HUES64 (cell line): ENCODE measurements around the gene ARMH4.

Experiments
- H3K27ac ChIP-seq: 2 replicates; pipeline ENCODE4 v1.7.0; 2013; ENCODE audit warnings: low read depth, low read length, inconsistent platforms
- H3K27me3 ChIP-seq: 2 replicates; pipeline ENCODE4 v1.6.1; 2013; ENCODE audit warnings: mild to moderate bottlenecking, low read length; ENCODE audit not compliant: insufficient read depth
- H3K36me3 ChIP-seq: 2 replicates; pipeline ENCODE4 v1.6.1; 2013; ENCODE audit warnings: mild to moderate bottlenecking, low read length; ENCODE audit not compliant: insufficient read depth
- H3K4me1 ChIP-seq: 2 replicates; pipeline ENCODE4 v1.6.1; 2013; ENCODE audit warnings: mild to moderate bottlenecking, low read length, moderate library complexity; ENCODE audit not compliant: insufficient read depth
- H3K4me3 ChIP-seq: 2 replicates; pipeline ENCODE4 v1.5.1; 2013; ENCODE audit warnings: mild to moderate bottlenecking, low read length, moderate library complexity
- H3K9ac ChIP-seq: 2 replicates; pipeline ENCODE4 v1.6.1; 2013; ENCODE audit warnings: mild to moderate bottlenecking, low read depth, low read length
- H3K9me3 ChIP-seq: 2 replicates; pipeline ENCODE4 v1.6.1; 2013; ENCODE audit warnings: low read depth, low read length; ENCODE audit not compliant: insufficient read depth
- WGBS: fragments of 150-250, 120-280 bp; methylation state at CpG from one replicate; pipeline ENCODE4 v1.1.7; 2013; ENCODE audit warnings: missing lambda C conversion rate; 5-methylcytosine and 5-hydroxymethylcytosine counted together

The ARMH4 gene

DNA sequence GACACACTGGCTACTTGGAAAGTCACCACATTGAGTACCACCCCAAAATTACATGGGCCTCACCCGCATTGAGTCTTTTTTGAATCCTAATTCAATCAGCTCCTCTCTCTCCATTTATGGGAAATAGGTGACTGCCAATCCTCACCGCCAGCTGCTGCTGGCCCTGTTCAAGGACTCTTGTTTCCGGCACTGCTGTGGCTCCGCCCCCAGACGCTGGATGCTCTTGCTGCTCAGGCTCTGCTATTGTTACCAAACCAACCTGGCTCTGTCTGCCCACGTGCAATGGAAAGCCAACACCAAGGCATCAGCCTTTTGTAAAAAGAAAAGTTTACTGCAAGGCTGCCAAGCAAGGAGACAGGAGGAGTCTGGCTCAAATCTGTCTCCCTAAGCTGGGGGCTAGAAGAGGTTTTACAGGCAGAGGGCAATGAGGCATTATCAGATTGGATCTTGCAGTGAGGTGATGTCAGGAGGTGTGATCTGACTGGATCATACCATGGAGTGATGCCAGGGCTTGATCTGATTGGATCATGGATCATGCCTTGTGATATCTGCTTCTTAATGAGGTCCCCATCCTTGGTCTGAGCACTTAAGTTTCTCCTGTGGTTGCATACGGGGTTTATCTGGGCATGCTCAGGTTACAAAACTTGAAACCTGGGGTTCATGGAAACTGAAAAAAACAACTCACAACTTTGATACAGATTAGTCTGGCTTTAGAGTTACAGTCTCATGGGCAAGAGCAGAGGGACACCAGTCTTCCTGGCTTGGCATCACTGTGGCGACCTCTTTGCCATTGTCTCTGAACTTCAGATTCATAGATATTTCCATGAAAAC, 169.0 kb downstream of the ARMH4 start:
- H3K4me1 ChIP-seq = peaks cover 9% of the 10 kb centered on the region; the same call in 1 of the 2 replicates
- H3K27ac ChIP-seq = no peak overlapping the region
- no peaks in the 10 kb centered on the region for H3K9me3 ChIP-seq
- no peak overlapping the region for H3K9ac ChIP-seq
- no peaks in the 10 kb centered on the region for H3K36me3 ChIP-seq
- 83% methylated on average over 8 of the region's 8 CpGs for WGBS
- no peaks in the 10 kb centered on the region for H3K27me3 ChIP-seq
- H3K4me3 ChIP-seq = no peak overlapping the region

DNA sequence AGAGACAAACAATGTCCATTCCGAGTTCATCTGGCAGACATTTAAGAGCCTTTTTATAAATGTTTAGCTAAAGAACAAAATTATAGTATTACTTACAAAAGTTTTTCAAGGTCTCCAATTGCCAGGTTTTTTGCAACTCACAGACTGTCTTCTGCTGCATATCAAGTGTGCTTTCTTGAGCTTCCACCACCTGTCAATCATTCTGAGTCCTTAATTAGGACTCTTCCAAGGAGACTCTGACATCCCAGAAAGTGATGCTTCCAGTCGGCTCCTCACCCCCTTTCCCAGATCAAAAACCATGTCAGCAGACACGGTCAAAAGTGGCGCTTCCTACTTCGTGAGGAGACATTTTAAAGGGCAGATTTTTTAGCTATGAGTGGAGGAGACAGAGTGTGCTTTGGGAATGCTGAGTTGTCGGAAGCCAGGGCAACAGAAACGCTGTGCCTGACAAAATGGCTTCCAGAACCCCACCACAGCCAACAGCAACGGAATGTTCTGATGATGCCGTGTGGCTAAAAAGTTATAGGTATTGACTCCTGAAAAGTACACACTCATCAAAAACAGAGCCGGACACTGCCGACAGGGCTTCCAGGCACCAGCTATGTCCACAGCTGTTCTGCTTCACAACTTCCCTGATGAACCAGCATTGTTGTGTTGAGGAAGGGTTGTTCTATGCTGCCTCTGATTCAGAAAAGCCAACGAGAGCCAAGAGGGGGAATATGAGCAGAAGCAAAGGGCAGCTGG, 170.0 kb downstream of the ARMH4 start:
- Histone ChIP-seq H3K36me3 (no peaks in the 10 kb centered on the region), H3K9me3 (no peaks in the 10 kb centered on the region), H3K4me1 (0 out of 2 replicates have a peak, but pooled peaks cover 5% of the 10 kb centered on the region), H3K9ac (no peak overlapping the region), H3K27me3 (no peaks in the 10 kb centered on the region), H3K27ac (no peak overlapping the region), H3K4me3 (no peak overlapping the region)
- 92% methylated on average over 11 of the region's 12 CpGs for WGBS

DNA sequence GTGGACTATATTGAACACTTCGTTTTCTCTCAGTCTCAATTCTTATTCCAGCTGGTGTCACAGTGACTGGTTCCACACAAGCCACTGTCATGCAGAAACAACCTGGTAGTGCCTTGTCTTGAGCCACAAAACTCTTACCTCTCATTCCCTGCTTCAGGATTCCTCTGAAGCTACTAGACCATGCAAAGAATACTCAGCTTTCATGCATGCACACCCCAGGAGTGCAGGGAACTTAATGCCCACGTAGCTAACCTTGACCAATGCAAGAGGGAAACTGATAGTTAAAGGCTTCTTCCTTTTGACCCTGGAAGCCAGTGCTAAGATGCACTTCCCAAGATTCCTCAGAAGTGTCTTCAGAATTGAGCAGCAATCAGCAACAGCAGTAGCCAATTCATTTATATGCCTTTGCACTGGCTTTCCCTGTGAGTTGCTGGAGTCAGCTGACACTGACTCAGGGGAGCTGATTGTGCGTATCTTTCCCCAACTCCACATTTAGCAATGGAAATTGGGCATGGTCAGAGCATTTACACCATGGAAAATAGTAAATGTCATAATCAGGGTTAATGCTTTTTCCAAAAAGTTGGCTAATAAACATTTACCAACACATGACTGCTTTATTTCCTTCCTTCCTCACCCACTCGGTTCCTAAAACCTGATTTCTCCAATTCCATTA, 172.5 kb downstream of the ARMH4 start:
- H3K36me3 ChIP-seq = no peaks in the 10 kb centered on the region
- 85% methylated on average over 4 of the region's 4 CpGs for WGBS
- H3K9ac ChIP-seq = no peak overlapping the region
- H3K27ac ChIP-seq = no peak overlapping the region
- no peaks in the 10 kb centered on the region for H3K27me3 ChIP-seq
- peaks cover 12% of the 10 kb centered on the region for H3K4me1 ChIP-seq
- H3K9me3 ChIP-seq = no peaks in the 10 kb centered on the region
- no peak overlapping the region for H3K4me3 ChIP-seq

DNA sequence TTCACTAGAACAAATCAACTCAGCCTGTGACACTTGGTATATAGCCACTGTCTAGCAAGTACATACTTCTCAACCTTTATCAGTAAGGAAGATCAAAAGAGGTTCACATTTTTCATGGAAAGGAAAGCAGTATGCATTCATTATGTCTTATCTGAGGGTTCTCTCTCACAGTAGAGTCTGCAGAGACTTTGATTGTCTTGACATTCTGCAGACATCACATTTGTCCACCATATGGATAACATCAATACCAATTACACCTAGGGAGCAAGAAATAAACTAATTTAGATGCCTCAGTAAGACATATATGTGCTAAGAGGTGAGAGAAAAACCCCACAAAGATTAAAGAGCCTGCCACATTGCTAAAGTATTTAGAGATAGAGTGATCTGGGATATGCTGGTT, 175.3 kb downstream of the ARMH4 start:
- H3K27me3 ChIP-seq = no peaks in the 10 kb centered on the region

DNA sequence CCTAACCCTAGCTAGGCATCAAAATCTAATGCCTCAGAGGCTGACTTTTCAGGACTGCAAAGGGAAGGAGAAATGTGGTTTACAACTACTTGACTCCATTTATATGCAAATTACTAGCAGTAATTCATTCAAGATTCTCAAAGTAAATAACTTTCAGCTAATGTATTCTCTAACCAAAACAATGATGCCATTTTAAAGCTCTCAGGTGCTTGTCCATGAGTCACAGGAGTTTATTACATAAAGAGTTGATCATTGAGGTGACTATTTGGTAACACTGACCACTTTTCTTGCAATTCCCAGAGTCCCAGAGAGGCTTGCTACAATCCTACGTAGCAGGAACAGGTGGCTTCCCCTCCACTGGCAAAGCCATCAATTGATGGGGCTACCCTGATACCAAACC, 177.1 kb downstream of the ARMH4 start:
- no peak overlapping the region for H3K9ac ChIP-seq
- peaks cover 9% of the 10 kb centered on the region for H3K4me1 ChIP-seq
- WGBS = 72% methylated on average over 1 of the region's 1 CpG
- H3K9me3 ChIP-seq = no peaks in the 10 kb centered on the region
- no peaks in the 10 kb centered on the region for H3K27me3 ChIP-seq
- H3K4me3 ChIP-seq = no peak overlapping the region
- no peak overlapping the region for H3K27ac ChIP-seq
- H3K36me3 ChIP-seq = no peaks in the 10 kb centered on the region

More for the DNA sequence above, 175.3 kb downstream of the ARMH4 start:
- no peak overlapping the region for H3K4me3 ChIP-seq
- H3K9me3 ChIP-seq = no peaks in the 10 kb centered on the region
- peaks cover 9% of the 10 kb centered on the region for H3K4me1 ChIP-seq
- no peaks in the 10 kb centered on the region for H3K36me3 ChIP-seq
- no peak overlapping the region for H3K9ac ChIP-seq
- no peak overlapping the region for H3K27ac ChIP-seq

DNA sequence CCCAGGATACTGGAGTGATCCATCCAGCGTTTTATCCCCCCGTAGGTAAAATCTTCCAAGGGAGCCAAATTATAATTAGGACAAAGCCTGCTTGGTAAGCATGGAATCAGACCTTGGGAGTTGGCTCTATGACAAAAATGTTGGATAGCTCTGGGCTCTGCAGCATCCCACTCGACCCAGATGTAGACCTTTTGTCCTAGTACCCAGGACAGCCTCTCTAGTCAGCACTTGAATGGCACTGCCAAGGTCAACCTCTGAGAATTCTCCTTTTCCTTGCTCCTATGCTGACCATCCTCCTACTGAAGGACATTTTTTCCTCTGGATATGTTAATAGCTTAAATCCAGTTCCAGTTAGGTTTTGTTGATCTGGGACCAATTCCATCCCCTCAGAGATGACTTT, 181.4 kb downstream of the ARMH4 start:
- no peak overlapping the region for H3K4me3 ChIP-seq
- no peak overlapping the region for H3K9ac ChIP-seq
- H3K27me3 ChIP-seq = no peaks in the 10 kb centered on the region
- WGBS = 92% methylated on average over 3 of the region's 3 CpGs
- H3K9me3 ChIP-seq = no peaks in the 10 kb centered on the region
- no peak overlapping the region for H3K27ac ChIP-seq
- no peaks in the 10 kb centered on the region for H3K36me3 ChIP-seq
- H3K4me1 ChIP-seq = peaks cover 9% of the 10 kb centered on the region

DNA sequence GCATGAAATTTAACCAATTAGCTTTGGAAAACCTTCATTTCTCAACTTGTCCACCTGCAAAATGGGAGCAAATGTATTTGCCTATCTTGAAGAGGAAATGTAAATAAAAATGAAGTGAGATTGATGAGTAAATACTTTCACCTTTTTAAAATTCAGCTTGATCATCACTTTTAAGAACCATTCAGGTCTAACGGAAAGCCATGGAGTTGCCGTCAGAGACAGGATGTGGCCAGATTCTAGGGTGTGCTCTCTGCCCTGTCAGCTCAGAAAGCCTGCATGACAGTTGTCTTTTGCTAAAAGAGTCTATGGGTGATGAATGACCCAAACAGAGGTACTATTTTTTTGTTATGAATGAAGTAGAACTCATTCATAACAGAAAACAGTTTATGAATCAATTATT, 181.8 kb downstream of the ARMH4 start:
- H3K9me3 ChIP-seq = no peaks in the 10 kb centered on the region
- H3K9ac ChIP-seq = no peak overlapping the region
- no peak overlapping the region for H3K4me3 ChIP-seq
- 96% methylated on average over 2 of the region's 2 CpGs for WGBS
- peaks cover 9% of the 10 kb centered on the region for H3K4me1 ChIP-seq
- H3K27me3 ChIP-seq = no peaks in the 10 kb centered on the region
- no peak overlapping the region for H3K27ac ChIP-seq
- H3K36me3 ChIP-seq = no peaks in the 10 kb centered on the region

DNA sequence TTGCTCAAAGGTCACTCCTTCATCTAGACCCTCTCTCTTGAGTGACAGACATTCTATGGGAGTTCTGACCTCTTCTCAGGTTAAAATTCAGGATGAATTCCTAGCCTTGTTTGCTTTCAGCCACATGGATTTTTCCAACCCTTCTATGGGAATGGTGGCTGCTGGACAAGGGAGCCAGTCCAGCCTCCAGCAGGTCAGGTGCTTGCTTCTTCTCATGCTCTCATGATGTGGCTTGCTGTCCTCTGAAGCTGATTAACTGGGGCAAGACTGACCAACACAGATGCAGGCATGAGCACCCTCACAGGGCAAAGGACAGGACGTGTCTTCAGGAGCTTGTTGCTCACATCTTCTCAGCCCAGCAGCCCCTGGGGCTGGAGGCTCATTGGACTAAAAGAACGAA, 188.9 kb downstream of the ARMH4 start:
- Histone ChIP-seq H3K27ac (no peak overlapping the region), H3K9me3 (no peaks in the 10 kb centered on the region), H3K9ac (no peak overlapping the region), H3K36me3 (no peaks in the 10 kb centered on the region), H3K4me1 (peaks cover 15% of the 10 kb centered on the region), H3K27me3 (no peaks in the 10 kb centered on the region), H3K4me3 (no peak overlapping the region)
- WGBS = 92% methylated on average over 2 of the region's 2 CpGs

DNA sequence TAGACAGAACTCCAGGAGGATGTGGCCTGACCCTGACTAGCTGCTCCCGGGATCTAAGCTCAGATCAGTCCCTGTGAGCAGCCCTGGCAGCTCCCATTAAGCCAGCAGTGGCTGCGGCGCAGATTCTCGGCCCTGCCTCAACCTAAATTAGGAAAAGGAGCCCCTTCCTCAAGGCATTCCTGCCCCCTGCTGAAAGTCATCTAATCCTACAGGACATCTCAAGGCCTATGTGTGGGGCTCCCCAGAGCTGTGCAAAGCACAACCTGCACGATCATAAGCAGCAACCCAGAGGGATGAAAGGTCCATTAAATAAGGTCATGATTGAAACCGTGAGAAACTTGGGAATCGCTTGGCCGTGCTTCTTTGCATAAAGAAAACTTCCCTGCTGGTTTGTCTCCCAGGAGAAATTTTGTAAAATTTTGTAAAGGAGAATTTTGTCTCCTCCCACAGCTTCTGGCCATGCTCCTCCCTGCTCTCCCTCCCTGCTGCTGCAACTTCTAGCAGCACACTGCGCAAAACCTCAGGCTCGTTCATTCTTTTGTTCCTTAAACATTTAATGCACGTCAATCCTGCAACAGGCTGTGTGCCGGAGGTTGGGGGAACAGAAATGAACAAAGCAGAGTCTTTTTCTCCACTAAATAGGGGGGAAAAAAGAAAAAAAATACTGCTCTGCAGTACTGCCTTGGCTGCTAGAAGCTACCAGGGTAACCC, 189.5 kb downstream of the ARMH4 start:
- Histone ChIP-seq H3K4me1 (peaks cover 15% of the 10 kb centered on the region), H3K36me3 (no peaks in the 10 kb centered on the region), H3K27ac (no peak overlapping the region), H3K4me3 (no peak overlapping the region), H3K27me3 (no peaks in the 10 kb centered on the region), H3K9ac (no peak overlapping the region), H3K9me3 (no peaks in the 10 kb centered on the region)
- WGBS = 42% methylated on average over 12 of the region's 12 CpGs

DNA sequence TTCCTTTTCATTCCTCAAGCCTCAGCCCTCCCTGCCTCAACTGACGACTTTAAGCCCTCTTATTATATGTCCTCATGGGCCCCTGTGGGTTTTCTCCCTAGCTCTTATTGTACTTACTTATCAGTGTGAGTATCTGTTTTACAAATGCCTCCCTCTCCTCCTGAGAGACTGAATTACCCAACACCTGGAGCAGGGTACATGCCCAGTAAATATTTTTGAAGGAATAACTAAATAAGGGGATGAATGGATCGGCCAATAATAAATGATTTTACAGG, 190.3 kb downstream of the ARMH4 start:
- Histone ChIP-seq H3K4me3 (no peak overlapping the region), H3K4me1 (peaks cover 15% of the 10 kb centered on the region), H3K9me3 (no peaks in the 10 kb centered on the region), H3K9ac (no peak overlapping the region), H3K36me3 (no peaks in the 10 kb centered on the region), H3K27me3 (no peaks in the 10 kb centered on the region), H3K27ac (no peak overlapping the region)
- WGBS = 83% methylated on average over 2 of the region's 2 CpGs
